Ovary (tissue), 3 donors: ENCODE measurements around the gene MAN1A2.

Source experiments
- POLR2A ChIP-seq: fragments of 450-650 bp; IDR thresholded peaks from one replicate; pipeline ENCODE4 v1.6.1; 2017; ENCODE audit warnings: antibody characterized with exemption, mild to moderate bottlenecking, moderate library complexity
- TF ChIP-seq, protein P1 (sequence below), 3 donors: fragments of 450-650 bp in 2 of 3; fragments of 200-600 bp in 1 of 3; IDR thresholded peaks; one replicate each; pipeline versions ENCODE4 v1.5.1 to v1.8.0; 2016 to 2022; ENCODE audit warnings: antibody characterized with exemption in 3 of 3, mild to moderate bottlenecking in 1 of 3
- donor health status: DM: no; HTN: no; CAD: no.

DNA sequence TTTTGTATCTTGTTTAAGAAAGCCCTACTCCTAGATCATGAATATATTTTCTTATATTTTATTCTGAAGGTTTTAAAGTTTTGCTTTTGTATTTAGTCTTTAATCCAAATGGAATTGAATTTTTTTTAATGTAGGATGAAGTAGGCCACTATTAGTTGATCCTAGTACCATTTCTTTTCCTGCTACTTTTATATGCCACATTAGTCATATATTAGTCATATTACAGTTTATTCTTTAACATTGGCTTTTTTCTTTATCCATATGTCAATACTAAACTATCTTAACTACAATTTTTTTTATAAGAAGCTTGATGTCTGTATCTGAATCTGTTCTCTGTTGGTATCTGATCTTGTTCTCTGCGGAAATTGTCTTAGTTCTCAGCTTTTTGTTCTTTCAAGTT lies 48.8 kb downstream of the MAN1A2 start:
- TF ChIP-seq, protein P1, sequence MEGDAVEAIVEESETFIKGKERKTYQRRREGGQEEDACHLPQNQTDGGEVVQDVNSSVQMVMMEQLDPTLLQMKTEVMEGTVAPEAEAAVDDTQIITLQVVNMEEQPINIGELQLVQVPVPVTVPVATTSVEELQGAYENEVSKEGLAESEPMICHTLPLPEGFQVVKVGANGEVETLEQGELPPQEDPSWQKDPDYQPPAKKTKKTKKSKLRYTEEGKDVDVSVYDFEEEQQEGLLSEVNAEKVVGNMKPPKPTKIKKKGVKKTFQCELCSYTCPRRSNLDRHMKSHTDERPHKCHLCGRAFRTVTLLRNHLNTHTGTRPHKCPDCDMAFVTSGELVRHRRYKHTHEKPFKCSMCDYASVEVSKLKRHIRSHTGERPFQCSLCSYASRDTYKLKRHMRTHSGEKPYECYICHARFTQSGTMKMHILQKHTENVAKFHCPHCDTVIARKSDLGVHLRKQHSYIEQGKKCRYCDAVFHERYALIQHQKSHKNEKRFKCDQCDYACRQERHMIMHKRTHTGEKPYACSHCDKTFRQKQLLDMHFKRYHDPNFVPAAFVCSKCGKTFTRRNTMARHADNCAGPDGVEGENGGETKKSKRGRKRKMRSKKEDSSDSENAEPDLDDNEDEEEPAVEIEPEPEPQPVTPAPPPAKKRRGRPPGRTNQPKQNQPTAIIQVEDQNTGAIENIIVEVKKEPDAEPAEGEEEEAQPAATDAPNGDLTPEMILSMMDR (IDR thresholded peaks at IDR 0.05): no peak
- TF ChIP-seq POLR2A: no peak
